HPDE6-E6E7 (cell line): ENCODE data around the gene EIF4E.
"Not testable (repeated sequence)": the region's sequence is repeated elsewhere in the genome, so short reads cannot be mapped to it uniquely, and the experiment has no call there.

Source experiments
- DNase-seq: peaks from one replicate; pipeline ENCODE4 v3.0.0; 2011; ENCODE audit warnings: missing footprints; ENCODE audit errors: extremely low spot score

Gene EIF4E

GRCh38 chr4:98880884-98881283 lies 48.0 kb downstream of the EIF4E start:
- not testable (repeated sequence) for DNase-seq

GRCh38 chr4:98879515-98879914 lies 49.4 kb downstream of the EIF4E start:
- no peak for DNase-seq

DNA sequence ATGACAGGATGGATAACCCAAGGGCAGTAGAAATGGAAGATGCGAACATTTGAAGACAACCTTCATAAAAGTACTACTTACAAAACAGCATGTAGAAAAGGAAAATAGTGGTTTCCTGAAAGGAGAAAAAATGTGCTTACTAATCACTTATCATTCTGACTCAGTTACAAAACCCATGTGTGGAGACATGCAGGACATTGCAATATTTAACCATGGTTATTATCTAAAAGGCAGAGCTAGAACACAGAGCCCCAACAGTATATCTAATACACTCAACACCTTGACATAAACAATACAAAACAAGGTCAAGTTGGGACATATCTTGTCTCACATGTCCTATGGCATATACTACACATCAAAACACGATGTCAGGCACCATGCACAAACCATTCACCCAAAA lies 55.9 kb downstream of the EIF4E start:
- no peak for DNase-seq

DNA sequence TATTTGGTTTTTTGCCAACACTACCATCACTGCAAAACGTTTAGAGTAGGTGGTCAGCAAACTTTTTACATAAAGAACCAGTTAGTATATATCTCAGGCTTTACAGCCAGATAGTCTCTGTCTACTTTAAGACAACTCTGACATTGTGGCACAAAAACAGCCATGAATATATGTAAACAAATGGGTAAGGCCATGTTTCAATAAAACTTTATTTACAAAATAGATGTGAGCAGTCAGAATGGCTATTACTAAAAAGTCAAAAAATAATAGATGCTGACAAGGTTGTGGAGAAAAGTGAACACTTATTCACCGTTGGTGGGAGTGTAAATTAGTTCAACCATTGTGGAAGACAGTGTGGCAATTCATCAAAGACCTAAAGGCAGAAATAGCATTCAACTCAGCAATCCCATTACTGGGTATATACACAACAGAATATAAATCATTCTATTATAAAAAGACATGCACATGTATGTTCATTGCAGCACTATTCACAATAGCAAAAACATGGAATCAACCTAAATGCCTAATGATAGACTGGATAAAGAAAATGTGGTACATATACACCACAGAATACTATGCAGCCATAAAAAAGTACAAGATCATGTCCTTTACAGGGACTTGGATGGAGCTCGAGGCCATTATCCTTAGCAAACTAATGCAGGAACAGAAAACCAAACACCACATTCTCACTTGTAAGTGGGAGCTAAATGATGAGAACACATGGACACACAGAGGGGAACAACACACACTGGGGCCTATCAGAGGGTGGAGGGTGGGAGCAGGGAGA lies 56.6 kb downstream of the EIF4E start:
- not testable (repeated sequence) for DNase-seq

DNA sequence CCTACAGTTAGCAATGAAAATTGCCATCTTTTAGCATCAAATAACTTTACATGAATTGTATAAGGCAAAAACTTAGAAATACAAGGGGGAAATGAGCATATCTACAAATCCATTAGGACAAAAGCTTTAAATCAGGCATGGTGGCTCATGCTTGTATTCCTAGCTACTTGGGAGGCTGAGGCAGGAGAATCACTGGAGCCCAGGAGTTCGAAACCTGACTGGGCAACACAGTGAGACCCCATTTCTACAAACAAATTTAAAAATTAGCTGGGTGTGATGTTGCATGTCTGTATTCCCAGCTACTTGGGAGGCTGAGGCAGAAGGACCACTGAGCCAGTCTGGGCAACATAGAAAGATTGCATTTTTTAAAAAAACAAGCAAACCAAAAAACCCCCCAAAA lies 61.3 kb downstream of the EIF4E start:
- no peak for DNase-seq

GRCh38 chr4:98865059-98865458 lies 63.9 kb downstream of the EIF4E start:
- DNase-seq, result no peak

GRCh38 chr4:98864560-98864959 lies 64.4 kb downstream of the EIF4E start:
- DNase-seq, result no peak

DNA sequence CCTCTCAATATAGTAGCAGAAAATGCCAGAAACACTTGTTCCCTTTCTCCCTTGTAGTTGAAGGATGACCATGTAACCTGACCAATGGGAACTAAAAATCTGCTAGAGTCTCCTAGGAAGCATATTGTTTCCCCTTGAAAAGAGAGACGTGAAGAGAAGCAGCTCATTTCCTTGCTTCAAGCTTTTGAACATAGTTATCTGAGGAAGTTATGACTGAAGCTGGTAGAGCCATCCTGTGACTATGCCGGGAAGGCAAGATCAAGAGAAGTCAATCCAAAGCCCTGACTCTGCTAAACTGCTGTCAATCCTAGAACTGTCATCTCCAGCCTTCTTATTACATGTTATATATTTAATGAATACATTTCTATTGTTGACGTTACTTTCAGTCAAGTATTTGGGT lies 66.6 kb downstream of the EIF4E start:
- DNase-seq, result no peak

DNA sequence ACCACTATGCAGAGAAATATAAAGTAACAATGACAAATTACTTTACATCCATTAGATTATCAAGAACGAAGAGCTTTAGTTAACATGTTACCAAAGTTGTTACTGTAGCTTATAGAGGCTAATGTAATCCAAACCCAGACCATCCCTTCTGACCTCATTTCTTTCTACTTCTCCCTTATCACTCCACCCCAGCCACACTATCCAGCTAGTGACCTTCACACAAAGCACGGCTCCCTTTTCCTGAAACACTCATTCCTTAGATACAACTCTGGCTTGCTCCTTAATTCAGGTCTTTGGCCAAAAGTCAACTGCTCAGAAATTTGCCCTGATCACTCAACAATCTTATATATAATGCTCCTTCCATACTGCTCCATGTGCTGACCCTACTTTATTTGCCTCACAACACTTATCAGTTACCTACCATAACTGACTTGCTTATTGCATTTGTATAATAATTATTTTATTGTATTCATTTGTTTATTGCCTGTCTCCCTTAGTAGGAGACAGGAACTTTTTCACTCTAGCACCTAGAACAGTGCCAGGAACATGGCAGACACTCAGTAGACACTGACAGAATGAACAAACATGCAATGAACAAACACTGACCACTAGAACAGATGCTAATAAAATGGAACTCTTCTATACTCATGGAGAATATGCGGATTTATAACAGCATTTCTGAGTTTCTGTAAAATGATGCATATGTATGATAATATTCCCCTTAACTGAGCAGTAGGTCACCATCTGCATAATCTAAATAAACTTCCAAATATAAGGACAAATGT lies 67.6 kb downstream of the EIF4E start:
- DNase-seq, result no peak

DNA sequence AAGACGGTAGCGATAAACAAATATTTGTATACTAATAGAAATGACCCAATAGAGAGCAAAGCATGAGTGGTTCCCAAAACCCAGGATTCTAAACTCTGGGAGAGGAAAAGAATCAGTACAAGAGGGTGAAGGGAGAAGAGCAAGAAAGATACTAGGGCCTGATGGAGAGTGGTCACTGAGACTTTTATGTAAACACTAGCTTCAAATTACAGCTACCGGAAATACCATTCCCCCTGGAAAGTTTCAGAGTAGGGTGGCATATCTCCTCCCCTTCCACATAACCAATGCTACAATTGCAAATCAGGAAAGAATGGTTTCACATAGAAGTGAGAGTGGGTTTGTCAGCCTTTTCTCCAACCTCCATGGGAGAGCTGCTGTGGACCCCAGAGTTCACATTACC lies 77.1 kb downstream of the EIF4E start:
- DNase-seq, result no peak

DNA sequence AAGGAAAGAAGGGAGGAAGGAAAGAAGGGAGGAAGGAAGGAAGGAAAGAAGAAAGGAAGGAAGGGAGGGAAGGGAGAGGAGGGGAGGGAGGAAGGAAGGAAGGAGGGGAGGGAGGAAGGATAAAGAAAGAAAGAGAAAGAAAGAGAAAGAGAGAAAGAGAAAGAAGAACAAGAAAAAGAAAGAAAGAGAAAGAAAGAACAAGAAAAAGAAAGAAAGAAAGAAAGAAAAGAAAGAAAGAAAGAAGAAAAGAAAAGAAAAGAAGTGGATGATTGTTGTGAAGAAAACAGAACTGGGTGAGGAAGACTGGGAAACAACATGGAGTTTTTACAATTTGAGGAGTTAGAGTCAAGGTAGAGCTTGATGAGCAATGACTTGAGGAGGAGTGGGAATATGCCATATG lies 78.0 kb downstream of the EIF4E start:
- DNase-seq, result no peak

DNA sequence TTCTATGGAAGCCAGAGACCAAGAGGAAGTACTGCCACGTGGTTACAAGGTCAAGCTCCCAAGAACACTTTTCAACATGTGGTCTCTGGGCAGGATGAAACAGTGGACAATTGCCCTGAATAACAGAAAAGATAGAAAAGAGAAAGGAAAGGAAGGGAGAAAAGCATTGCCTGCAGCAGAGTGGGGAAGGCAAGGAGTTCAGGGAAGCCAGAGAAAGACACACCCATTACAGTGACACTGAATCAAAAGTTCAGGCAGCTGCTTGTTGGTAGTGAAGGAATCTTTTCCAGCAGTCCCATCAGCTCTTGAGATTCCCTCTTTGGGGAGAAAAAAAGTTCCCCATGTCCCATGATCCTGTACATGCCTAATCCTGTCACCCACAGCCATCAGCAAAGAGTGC lies 80.5 kb downstream of the EIF4E start:
- no peak for DNase-seq

DNA sequence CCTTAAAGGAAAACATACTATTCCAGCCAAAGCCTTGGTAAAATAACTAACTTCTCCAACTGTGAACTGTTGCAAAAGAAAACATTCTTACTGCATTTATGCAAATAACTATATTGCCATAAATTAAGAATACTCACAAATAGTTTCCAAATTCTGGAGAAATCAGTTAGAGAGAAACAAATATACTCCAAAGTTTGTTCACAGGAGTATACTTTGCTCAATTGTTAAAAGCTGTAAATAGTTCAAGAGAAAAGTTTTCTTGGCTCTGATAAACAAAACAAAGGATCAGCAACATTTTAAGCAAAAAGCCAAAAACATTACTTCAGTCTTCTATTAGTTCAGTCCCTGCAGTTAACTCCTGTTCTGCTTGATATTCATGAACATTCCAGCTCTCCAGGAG lies 83.0 kb downstream of the EIF4E start:
- no peak for DNase-seq

DNA sequence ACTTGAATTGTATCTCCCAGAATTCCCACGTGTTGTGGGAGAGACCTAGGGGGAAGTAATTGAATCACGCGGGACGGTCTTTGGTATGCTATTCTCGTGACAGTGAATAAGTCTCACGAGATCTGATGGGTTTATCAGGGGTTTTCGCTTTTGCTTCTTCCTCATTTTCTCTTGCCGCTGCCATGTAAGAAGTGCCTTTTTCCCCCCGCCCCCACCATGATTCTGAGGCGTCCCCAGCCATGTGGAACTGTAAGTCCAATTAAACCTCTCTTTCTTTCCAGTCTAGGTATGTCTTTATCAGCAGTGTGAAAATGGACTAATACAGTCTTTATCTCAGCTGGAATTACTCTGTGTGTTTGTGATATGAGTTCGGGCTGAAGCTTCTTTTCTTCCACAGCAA lies 86.0 kb downstream of the EIF4E start:
- DNase-seq, result not testable (repeated sequence)

DNA sequence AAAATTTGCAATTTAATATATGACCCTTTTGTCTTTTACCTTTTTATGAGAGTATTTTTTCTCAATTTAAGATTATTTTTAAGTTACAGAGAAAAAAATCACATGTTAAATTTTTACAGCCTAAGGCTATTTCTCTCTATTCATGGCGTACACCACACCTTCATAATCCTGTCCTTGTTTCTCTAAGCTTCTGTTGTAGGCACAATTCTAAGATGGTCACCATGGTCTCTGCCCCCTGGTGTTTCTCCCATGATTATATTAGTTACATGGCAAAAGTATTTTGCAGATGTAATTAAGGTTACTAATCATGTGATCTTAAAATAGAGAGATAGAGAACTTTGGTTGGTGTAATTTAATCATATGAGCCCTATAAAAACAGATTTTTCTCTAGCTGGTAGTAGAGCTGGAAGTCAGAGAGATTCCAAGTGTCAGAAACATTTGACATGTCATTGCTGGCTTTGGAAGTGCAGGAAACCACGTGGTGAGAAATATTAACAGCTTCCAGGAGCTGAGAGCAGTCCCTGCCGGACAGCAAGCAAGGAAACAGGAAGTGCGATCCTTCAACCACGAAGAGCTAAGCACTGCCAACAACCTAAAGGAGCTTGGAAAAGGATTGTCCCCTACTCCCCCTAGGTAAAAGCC lies 89.8 kb downstream of the EIF4E start:
- no peak for DNase-seq

- DNase-seq, result no peak
Observed at GRCh38 chr4:98838531-98838930, 90.4 kb downstream of the EIF4E start.

DNA sequence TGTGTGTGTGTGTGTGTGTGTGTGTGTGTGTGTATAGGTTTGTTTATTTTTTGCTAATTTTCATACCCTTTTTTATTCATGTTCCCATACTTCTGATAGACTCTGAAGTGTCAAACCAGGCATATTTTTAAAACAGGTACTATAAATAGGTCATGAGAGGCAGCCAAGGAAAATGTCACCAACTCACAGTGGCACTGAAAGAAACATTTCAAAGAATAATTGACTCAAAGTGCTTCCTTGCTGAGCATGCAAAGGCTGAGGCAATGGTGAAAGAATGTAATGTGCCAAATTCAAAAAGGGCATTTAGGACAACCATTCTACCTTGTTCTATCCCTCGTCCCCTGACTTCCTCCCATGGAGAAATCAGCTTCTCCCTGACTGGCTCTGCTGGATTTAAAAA lies 95.5 kb downstream of the EIF4E start:
- DNase-seq, result no peak

DNA sequence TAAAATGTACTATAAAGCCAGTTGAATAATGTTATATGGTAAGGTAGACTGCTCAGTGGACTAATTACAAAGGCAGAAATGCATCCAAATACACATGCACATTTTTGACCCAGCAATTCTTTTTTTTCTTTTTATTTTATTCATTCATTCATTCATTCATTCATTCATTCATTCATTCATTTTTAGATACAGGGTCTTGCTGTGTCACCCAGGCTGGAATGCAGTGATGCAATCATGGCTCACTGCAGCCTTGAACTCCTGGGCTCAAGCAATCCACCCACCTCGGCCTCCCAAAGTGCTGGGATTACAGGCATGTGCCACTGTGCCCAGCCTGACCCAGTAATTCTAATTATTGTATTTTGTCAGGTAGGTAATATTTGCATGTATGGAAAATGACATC lies 97.9 kb downstream of the EIF4E start:
- DNase-seq, result not testable (repeated sequence)
